Sigmoid colon (tissue), 7 donors: ENCODE data around the gene HYAL4. TPM values are rescaled to one million over a fixed set of nuclear protein-coding genes. Genes with fewer than 3 reads are reported as not detected.

Source experiments
- DNase-seq: peaks from one replicate; pipeline ENCODE4 v3.0.0-alpha.2; 2019
- H3K27ac ChIP-seq, 4 donors: fragments of 200-600 bp; sonication (generic); one replicate each; pipeline ENCODE4 v1.5.1; 2016 to 2019; ENCODE audit warnings: mild to moderate bottlenecking in 1 of 4
- H3K27me3 ChIP-seq, 3 donors: fragments of 200-600 bp; sonication (generic); one replicate each; pipeline ENCODE4 v1.5.1; 2019; ENCODE audit warnings: mild to moderate bottlenecking in 1 of 3
- H3K36me3 ChIP-seq, 4 donors: fragments of 200-600 bp; sonication (generic); one replicate each; pipeline ENCODE4 v1.5.1; 2016 to 2019
- H3K4me1 ChIP-seq, 4 donors: fragments of 200-600 bp; sonication (generic); one replicate each; pipeline ENCODE4 v1.5.1; 2017 to 2019
- H3K4me3 ChIP-seq, 4 donors: fragments of 200-600 bp; sonication (generic); one replicate each; pipeline ENCODE4 v1.5.1; 2017 to 2019; ENCODE audit warnings: mild to moderate bottlenecking in 2 of 4, moderate library complexity in 1 of 4
- H3K9me3 ChIP-seq, 4 donors: fragments of 200-600 bp in 3 of 4; sonication (generic) in 3 of 4; one replicate each; pipeline versions ENCODE4 v1.5.1 to v1.6.1; 2013 to 2019
- CTCF ChIP-seq, 4 experiments: fragments of 450-650 bp in 3 of 4; fragments of 200-600 bp in 1 of 4; IDR thresholded peaks; one replicate each; pipeline ENCODE4 v1.5.1; 2016 to 2019; ENCODE audit warnings: antibody characterized with exemption in 4 of 4, mild to moderate bottlenecking in 3 of 4, moderate library complexity in 2 of 4
- EP300 ChIP-seq, 4 donors: sonication (generic); formaldehyde crosslinking; IDR thresholded peaks; one replicate each; pipeline ENCODE4 v1.6.1; 2017; ENCODE audit warnings: antibody characterized with exemption in 4 of 4
- POLR2A ChIP-seq, 2 donors: fragments of 450-650 bp; IDR thresholded peaks; one replicate each; pipeline ENCODE4 v1.6.1; 2016; ENCODE audit warnings: antibody characterized with exemption in 2 of 2, mild to moderate bottlenecking in 2 of 2, moderate library complexity in 2 of 2
- POLR2AphosphoS5 ChIP-seq, 4 donors: sonication (generic); formaldehyde crosslinking; IDR thresholded peaks; one replicate each; pipeline ENCODE4 v1.6.1; 2017; ENCODE audit warnings: antibody characterized with exemption in 4 of 4
- WGBS, 2 donors: extraction: QIAGEN DNeasy Blood & Tissue Kit; methylation state at CpG; one replicate each; pipeline ENCODE4 v1.1.7; 2013; 5-methylcytosine and 5-hydroxymethylcytosine counted together
- intact Hi-C: fragments of 100-400 bp; cut with DNase I; formaldehyde crosslinking; loops from one replicate; pipeline ENCODE4 v1.15.1; 2023
- polyA plus RNA-seq, 3 donors: library from polyadenylated mRNA; stranded (reverse); fragments of 200-250 nt; gene quantifications; one replicate each; pipeline ENCODE4 v1.2.3, GENCODE V29; 2013
- total RNA-seq, 4 donors: library from RNA; depleted of rRNA; stranded (reverse); fragments of >200 nt; gene quantifications; one replicate each; pipeline ENCODE4 v1.1.0, GENCODE V29; 2016
- donor health status: healthy with polysubstance abuse.
- donor health status: Bipolar disorder and iron deficiency.
- donor health status: healthy.

The HYAL4 gene, protein sequence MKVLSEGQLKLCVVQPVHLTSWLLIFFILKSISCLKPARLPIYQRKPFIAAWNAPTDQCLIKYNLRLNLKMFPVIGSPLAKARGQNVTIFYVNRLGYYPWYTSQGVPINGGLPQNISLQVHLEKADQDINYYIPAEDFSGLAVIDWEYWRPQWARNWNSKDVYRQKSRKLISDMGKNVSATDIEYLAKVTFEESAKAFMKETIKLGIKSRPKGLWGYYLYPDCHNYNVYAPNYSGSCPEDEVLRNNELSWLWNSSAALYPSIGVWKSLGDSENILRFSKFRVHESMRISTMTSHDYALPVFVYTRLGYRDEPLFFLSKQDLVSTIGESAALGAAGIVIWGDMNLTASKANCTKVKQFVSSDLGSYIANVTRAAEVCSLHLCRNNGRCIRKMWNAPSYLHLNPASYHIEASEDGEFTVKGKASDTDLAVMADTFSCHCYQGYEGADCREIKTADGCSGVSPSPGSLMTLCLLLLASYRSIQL
- total RNA-seq (not detected), polyA plus RNA-seq (under 1 TPM in 1 of 3 donors, not detected in 2; 0.09 TPM)

GRCh38 chr7:123844712-123845219 is at the start of gene HYAL4:
HYAL4 (plus strand) TSS chr7:123845169; CDS start chr7:123868274, 23,105 bp downstream.
- Histone ChIP-seq H3K9me3 (no peaks in the 10 kb centered on the region), H3K36me3 (no peaks in the 10 kb centered on the region), H3K27me3 (no peaks in the 10 kb centered on the region), H3K4me3 (no peak within 1 kb of the TSS), H3K4me1 (no peaks in the 10 kb centered on the region), H3K27ac (no peak within 1 kb of the TSS)
- TF ChIP-seq EP300 (IDR thresholded peaks at IDR 0.05) (no peak), POLR2AphosphoS5 (IDR thresholded peaks at IDR 0.05) (no peak)
- WGBS, 2 donors: 61 to 79% methylated on average over 11 of the region's 11 CpGs
- no peak for DNase-seq
- intact Hi-C loops: no loop called here

- TF ChIP-seq POLR2A (IDR thresholded peaks at IDR 0.05) (no peak), CTCF (IDR thresholded peaks at IDR 0.05) (no peak), POLR2AphosphoS5 (IDR thresholded peaks at IDR 0.05) (no peak), EP300 (IDR thresholded peaks at IDR 0.05) (no peak)
- 7 to 51% methylated on average over 1 of the region's 1 CpG for WGBS, 2 donors
- DNase-seq: no peak
- intact Hi-C loops: loop anchor here (2.0 kb wide), 1 partner anchor 69 kb away; no protein-coding TSS in a partner anchor
- Histone ChIP-seq H3K27me3 (no peaks in the 10 kb centered on the region), H3K4me1 (no peaks in the 10 kb centered on the region), H3K36me3 (no peaks in the 10 kb centered on the region), H3K9me3 (no peaks in the 10 kb centered on the region), H3K4me3 (no peak overlapping the region), H3K27ac (no peak overlapping the region)
Observed at GRCh38 chr7:123795917-123796316, 49.1 kb upstream of the HYAL4 start.

DNA sequence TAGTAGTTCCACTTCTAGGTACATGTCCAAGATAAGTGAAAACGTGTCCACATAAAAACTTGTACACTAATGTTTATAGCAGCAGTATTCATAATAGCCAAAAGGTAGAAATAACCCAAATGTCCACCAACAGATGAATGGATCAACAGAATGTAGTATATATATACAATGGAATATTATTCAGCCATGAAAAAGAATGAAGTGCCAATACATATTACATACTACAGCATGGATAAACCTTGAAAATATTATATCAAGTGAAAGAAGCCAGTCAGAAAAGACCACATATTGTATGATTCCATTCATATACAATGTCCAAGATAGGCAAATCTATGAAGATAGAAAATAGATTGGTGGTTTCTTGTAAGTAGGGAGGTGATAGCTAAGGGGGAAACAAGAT is 48.4 kb upstream of the HYAL4 start:
- Histone ChIP-seq H3K4me3 (no peak overlapping the region), H3K4me1 (no peaks in the 10 kb centered on the region), H3K27ac (no peak overlapping the region), H3K27me3 (no peaks in the 10 kb centered on the region), H3K36me3 (no peaks in the 10 kb centered on the region), H3K9me3 (no peaks in the 10 kb centered on the region)
- intact Hi-C loops: loop anchor here (2.0 kb wide), 1 partner anchor 68 kb away; no protein-coding TSS in a partner anchor
- WGBS, 2 donors: 16 to 77% methylated on average over 1 of the region's 1 CpG
- TF ChIP-seq POLR2A (IDR thresholded peaks at IDR 0.05) (no peak), EP300 (IDR thresholded peaks at IDR 0.05) (no peak), CTCF (IDR thresholded peaks at IDR 0.05) (no peak)
- DNase-seq: no peak

GRCh38 chr7:123797673-123798531 is 47.1 kb upstream of the HYAL4 start:
- intact Hi-C loops: loop anchor here (2.0 kb wide), 1 partner anchor 67 kb away; no protein-coding TSS in a partner anchor
- DNase-seq: no peak

More at GRCh38 chr7:123797673-123798531, 47.1 kb upstream of the HYAL4 start:
- Histone ChIP-seq H3K27ac (no peak overlapping the region), H3K4me1 (no peaks in the 10 kb centered on the region), H3K4me3 (no peak overlapping the region), H3K36me3 (no peaks in the 10 kb centered on the region), H3K9me3 (no peaks in the 10 kb centered on the region), H3K27me3 (no peaks in the 10 kb centered on the region)
- 31 to 51% methylated on average over 2 of the region's 2 CpGs for WGBS, 2 donors
- peak in 3 of 4 experiments; percentile 13 to 50 (median 24) for TF ChIP-seq CTCF (IDR thresholded peaks at IDR 0.05)
- no peak for TF ChIP-seq POLR2AphosphoS5 (IDR thresholded peaks at IDR 0.05)
- TF ChIP-seq EP300 (IDR thresholded peaks at IDR 0.05): no peak
- TF ChIP-seq POLR2A (IDR thresholded peaks at IDR 0.05): no peak
